NCI-H774 (cell line): Measurements from ENCODE around the gene SLC27A4.

Experiments
- DNase-seq: peaks from one replicate; lab custom pipeline; 2025; lab: John Stamatoyannopoulos, UW

SLC27A4 gene

GRCh38 chr9:128365525-128365924 is 25.2 kb downstream of the SLC27A4 start:
- DNase-seq: no peak

GRCh38 chr9:128369024-128369706 is 28.8 kb downstream of the SLC27A4 start:
- DNase-seq: no peak

GRCh38 chr9:128370367-128370751 is 30.0 kb downstream of the SLC27A4 start:
- DNase-seq: no peak

GRCh38 chr9:128370752-128371629 is 30.7 kb downstream of the SLC27A4 start, which contains the start of gene URM1:
Gene URM1 (plus strand): TSS chr9:128371374. CDS start chr9:128371381, 7 bp downstream.
- peak; percentile 98 for DNase-seq

GRCh38 chr9:128371630-128372117 is 31.3 kb downstream of the SLC27A4 start:
- DNase-seq: no peak

GRCh38 chr9:128372188-128372641 is 31.9 kb downstream of the SLC27A4 start:
- DNase-seq: no peak

GRCh38 chr9:128372784-128373183 is 32.5 kb downstream of the SLC27A4 start:
- DNase-seq: no peak

- no peak for DNase-seq
These were observed 33.9 kb downstream of the SLC27A4 start for GRCh38 chr9:128374221-128374675.

- DNase-seq: no peak
These were observed 35.5 kb downstream of the SLC27A4 start for GRCh38 chr9:128375865-128376264.

- DNase-seq: no peak
These were observed 41.9 kb downstream of the SLC27A4 start for GRCh38 chr9:128382261-128382660.

- DNase-seq: no peak
These were observed 42.9 kb downstream of the SLC27A4 start for GRCh38 chr9:128383007-128383753.

- DNase-seq: no peak
These were observed 43.5 kb downstream of the SLC27A4 start for GRCh38 chr9:128383791-128384190.

GRCh38 chr9:128384801-128385495 is 44.6 kb downstream of the SLC27A4 start:
- DNase-seq: no peak

- no peak for DNase-seq
These were observed 45.5 kb downstream of the SLC27A4 start for GRCh38 chr9:128385496-128386460.

- DNase-seq: no peak
These were observed 47.8 kb downstream of the SLC27A4 start for GRCh38 chr9:128388150-128388549.

GRCh38 chr9:128389395-128390149 is 49.2 kb downstream of the SLC27A4 start:
- no peak for DNase-seq

- no peak for DNase-seq
These were observed 50.0 kb downstream of the SLC27A4 start for GRCh38 chr9:128390150-128390812.

GRCh38 chr9:128390813-128391711 is 50.7 kb downstream of the SLC27A4 start:
- DNase-seq: no peak
